Measurements from ENCODE around the gene BAZ1A. TPM values are rescaled to one million over a fixed set of nuclear protein-coding genes. Genes with fewer than 3 reads are reported as not detected.

Gene BAZ1A
- total and polyA plus RNA-seq, 9 of the 15 experiments (the other 6 are each of a cell fraction or from before 2014, with no cell fraction given), result 22.0 to 71.2 (median 39.1) TPM

DNA sequence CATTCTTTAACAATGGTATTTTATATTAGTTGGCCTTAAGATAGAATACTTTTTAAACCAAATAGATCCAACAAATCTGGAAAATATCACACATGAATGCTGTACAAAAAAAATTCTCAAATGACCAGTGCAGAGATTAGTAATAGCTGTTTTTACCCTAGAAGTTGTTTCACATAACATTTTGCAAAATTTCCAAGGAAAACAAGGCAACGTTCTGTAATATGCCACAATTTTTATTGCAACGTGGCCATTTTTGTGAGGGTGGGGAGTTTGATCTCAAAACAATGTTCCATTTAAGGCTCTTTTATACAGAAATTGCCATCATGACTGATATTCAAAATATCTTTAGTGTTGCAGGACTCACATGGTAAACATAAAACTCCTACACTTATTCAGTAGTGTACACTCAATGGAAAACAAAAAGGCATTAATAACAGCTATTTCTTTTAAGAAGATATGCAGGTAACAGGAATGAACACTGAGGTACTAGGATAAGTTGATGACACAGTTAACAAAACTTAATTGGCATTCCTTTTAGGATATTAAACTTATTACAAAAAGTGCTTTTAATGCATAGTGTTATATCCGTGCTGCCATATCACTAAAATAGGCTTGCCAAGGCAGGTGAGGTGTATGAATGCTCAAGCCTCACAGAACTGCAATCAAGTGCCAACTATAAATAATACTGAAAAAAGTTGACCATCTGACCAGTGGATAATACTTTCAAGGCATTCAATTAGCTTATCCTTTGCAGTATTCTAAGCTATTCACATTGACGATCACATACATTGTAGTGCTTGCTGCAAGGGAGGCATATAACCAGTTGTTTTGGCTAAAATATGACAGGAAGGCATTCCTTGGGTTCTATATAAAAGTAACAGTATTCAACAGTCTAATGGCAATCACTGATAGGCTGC is 163.1 kb downstream of the BAZ1A start (continued):
- TF ChIP-seq, protein P1, sequence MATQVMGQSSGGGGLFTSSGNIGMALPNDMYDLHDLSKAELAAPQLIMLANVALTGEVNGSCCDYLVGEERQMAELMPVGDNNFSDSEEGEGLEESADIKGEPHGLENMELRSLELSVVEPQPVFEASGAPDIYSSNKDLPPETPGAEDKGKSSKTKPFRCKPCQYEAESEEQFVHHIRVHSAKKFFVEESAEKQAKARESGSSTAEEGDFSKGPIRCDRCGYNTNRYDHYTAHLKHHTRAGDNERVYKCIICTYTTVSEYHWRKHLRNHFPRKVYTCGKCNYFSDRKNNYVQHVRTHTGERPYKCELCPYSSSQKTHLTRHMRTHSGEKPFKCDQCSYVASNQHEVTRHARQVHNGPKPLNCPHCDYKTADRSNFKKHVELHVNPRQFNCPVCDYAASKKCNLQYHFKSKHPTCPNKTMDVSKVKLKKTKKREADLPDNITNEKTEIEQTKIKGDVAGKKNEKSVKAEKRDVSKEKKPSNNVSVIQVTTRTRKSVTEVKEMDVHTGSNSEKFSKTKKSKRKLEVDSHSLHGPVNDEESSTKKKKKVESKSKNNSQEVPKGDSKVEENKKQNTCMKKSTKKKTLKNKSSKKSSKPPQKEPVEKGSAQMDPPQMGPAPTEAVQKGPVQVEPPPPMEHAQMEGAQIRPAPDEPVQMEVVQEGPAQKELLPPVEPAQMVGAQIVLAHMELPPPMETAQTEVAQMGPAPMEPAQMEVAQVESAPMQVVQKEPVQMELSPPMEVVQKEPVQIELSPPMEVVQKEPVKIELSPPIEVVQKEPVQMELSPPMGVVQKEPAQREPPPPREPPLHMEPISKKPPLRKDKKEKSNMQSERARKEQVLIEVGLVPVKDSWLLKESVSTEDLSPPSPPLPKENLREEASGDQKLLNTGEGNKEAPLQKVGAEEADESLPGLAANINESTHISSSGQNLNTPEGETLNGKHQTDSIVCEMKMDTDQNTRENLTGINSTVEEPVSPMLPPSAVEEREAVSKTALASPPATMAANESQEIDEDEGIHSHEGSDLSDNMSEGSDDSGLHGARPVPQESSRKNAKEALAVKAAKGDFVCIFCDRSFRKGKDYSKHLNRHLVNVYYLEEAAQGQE (IDR thresholded peaks at IDR 0.05; ENCODE audit: borderline replicate concordance), result no peak
- TF ChIP-seq, protein P1 (CRISPR knock-in tag; IDR thresholded peaks at IDR 0.05; ENCODE audit: low read depth), result no peak
- TF ChIP-seq BHLHE40 (IDR thresholded peaks at IDR 0.05; ENCODE audit: low read length) (no peak), SAFB (IDR thresholded peaks at IDR 0.05; ENCODE audit: borderline replicate concordance, low read depth, low read length) (no peak), GTF2A2 (tag; IDR thresholded peaks at IDR 0.05) (no peak), TCF3 (CRISPR knock-in tag; IDR thresholded peaks at IDR 0.05) (no peak)
- TF ChIP-seq, protein P2, sequence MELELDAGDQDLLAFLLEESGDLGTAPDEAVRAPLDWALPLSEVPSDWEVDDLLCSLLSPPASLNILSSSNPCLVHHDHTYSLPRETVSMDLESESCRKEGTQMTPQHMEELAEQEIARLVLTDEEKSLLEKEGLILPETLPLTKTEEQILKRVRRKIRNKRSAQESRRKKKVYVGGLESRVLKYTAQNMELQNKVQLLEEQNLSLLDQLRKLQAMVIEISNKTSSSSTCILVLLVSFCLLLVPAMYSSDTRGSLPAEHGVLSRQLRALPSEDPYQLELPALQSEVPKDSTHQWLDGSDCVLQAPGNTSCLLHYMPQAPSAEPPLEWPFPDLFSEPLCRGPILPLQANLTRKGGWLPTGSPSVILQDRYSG (tag; conservative IDR thresholded peaks at IDR 0.05; ENCODE audit: low read depth), result no peak
